Testis (tissue), 3 donors: ENCODE measurements around the gene MFAP3L. TPM values are rescaled to one million over a fixed set of nuclear protein-coding genes. Genes with fewer than 3 reads are reported as not detected.
"Not testable (repeated sequence)": the region's sequence is repeated elsewhere in the genome, so short reads cannot be mapped to it uniquely, and the experiment has no call there.

Source experiments
- DNase-seq: peaks from one replicate; pipeline ENCODE4 v3.0.0-alpha.2; 2019
- H3K27ac ChIP-seq, 2 donors: fragments of 200-600 bp; sonication (generic); one replicate each; pipeline ENCODE4 v1.5.1; 2019
- H3K27me3 ChIP-seq: fragments of 200-600 bp; sonication (generic); one replicate; pipeline ENCODE4 v1.5.1; 2019
- H3K36me3 ChIP-seq: fragments of 200-600 bp; sonication (generic); one replicate; pipeline ENCODE4 v1.5.1; 2017; ENCODE audit warnings: low read depth; ENCODE audit errors: missing control alignments
- H3K4me1 ChIP-seq: fragments of 200-600 bp; sonication (generic); one replicate; pipeline ENCODE4 v1.5.1; 2019
- H3K4me3 ChIP-seq, 2 donors: fragments of 200-600 bp; sonication (generic); one replicate each; pipeline ENCODE4 v1.5.1; 2017 to 2019
- H3K9me3 ChIP-seq: fragments of 200-600 bp; sonication (generic); one replicate; pipeline ENCODE4 v1.5.1; 2017
- POLR2A ChIP-seq: fragments of 450-650 bp; IDR thresholded peaks from one replicate; pipeline ENCODE4 v1.6.1; 2017; ENCODE audit warnings: antibody characterized with exemption, mild to moderate bottlenecking, moderate library complexity
- WGBS, 2 donors: methylation state at CpG; one replicate each; pipeline ENCODE4 v1.1.5; 2018; 5-methylcytosine and 5-hydroxymethylcytosine counted together
- intact Hi-C: fragments of 100-400 bp; cut with DNase I; formaldehyde crosslinking; loops from one replicate; pipeline ENCODE4 v1.15.1; 2023; ENCODE audit warnings: low total_unique reads
- polyA plus RNA-seq: library from polyadenylated mRNA; stranded (reverse); fragments of 350-450 nt; fragmentation: Illumina TruSeq; extraction: RNeasy Lipid Tissue Mini Kit (QIAGEN cat#74804); gene quantifications from one replicate; pipeline ENCODE4 v1.2.3, GENCODE V29; 2014; ENCODE audit warnings: low read depth, low replicate concordance; ENCODE audit not compliant: insufficient read depth
- total RNA-seq, 2 donors: library from RNA; depleted of rRNA; stranded (reverse); fragments of >200 nt; gene quantifications; one replicate each; pipeline ENCODE4 v1.2.3, GENCODE V29; 2016
- TF ChIP-seq, protein P1 (sequence below), 3 experiments: fragments of 450-650 bp in 2 of 3; fragments of 200-600 bp in 1 of 3; sonication (generic) in 1 of 3; IDR thresholded peaks; one replicate each; pipeline ENCODE4 v1.5.1; 2016 to 2019; ENCODE audit warnings: antibody characterized with exemption in 3 of 3, mild to moderate bottlenecking in 2 of 3, moderate library complexity in 1 of 3

MFAP3L gene
- total and polyA plus RNA-seq, 3 donors from 2014 or later, result 41.4 to 113 (median 78.6) TPM

DNA sequence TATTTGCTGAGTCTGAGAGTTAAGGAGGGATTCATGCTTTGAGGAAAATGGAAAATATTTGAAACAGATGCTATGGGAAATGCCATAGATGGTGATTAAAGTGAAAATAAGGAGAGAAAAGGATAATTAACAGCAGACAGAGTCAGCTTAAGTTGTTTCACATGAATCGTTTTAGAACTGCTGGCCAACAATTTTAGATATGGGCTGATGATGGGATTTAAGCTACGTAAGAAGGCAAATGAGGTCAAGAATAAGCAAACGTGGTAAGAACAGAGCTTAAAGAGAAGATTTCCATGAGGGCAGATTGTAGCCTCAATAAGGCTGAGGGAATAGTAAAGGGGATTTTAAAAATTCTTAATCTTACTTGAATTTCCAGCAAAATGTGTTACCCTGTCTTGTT lies 77.9 kb downstream of the MFAP3L start:
- WGBS, 2 donors, result 53 to 55% methylated on average over 3 of the region's 3 CpGs
- Histone ChIP-seq H3K4me3 (no peak overlapping the region), H3K9me3 (no peaks in the 10 kb centered on the region), H3K4me1 (no peaks in the 10 kb centered on the region), H3K27me3 (no peaks in the 10 kb centered on the region), H3K27ac (no peak overlapping the region), H3K36me3 (no peaks in the 10 kb centered on the region)
- TF ChIP-seq POLR2A, result no peak
- TF ChIP-seq, protein P1, sequence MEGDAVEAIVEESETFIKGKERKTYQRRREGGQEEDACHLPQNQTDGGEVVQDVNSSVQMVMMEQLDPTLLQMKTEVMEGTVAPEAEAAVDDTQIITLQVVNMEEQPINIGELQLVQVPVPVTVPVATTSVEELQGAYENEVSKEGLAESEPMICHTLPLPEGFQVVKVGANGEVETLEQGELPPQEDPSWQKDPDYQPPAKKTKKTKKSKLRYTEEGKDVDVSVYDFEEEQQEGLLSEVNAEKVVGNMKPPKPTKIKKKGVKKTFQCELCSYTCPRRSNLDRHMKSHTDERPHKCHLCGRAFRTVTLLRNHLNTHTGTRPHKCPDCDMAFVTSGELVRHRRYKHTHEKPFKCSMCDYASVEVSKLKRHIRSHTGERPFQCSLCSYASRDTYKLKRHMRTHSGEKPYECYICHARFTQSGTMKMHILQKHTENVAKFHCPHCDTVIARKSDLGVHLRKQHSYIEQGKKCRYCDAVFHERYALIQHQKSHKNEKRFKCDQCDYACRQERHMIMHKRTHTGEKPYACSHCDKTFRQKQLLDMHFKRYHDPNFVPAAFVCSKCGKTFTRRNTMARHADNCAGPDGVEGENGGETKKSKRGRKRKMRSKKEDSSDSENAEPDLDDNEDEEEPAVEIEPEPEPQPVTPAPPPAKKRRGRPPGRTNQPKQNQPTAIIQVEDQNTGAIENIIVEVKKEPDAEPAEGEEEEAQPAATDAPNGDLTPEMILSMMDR (IDR thresholded peaks at IDR 0.05), result no peak
- DNase-seq, result no peak
- intact Hi-C loops, result no loop called here

DNA sequence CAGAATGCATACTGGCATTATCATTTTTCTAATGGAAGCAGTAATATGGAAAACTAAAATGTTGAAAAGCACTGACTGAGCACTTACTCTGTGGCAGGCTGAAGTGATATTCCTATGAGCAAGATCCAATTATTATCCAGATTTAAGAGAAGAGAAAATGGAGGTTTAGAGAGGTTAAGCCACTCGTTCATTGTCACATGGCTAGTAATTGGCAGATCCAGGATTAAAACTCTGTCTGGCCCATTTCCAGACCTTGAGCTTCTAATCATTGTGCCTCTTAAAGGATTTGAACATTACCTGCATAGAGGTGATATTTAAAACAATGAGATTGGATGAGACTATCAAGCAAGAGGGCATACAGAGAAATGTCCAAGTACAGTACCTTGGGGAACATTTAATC lies 80.6 kb downstream of the MFAP3L start:
- H3K4me3 ChIP-seq, result no peak overlapping the region
- H3K36me3 ChIP-seq, result no peaks in the 10 kb centered on the region
- WGBS, 2 donors, result 57 to 80% methylated on average over 1 of the region's 1 CpG
- H3K9me3 ChIP-seq, result no peaks in the 10 kb centered on the region
- no peak for TF ChIP-seq POLR2A
- TF ChIP-seq, protein P1 (IDR thresholded peaks at IDR 0.05), result no peak
- DNase-seq, result no peak
- H3K27me3 ChIP-seq, result no peaks in the 10 kb centered on the region
- H3K27ac ChIP-seq, result no peak overlapping the region
- no peaks in the 10 kb centered on the region for H3K4me1 ChIP-seq
- intact Hi-C loops, result no loop called here

DNA sequence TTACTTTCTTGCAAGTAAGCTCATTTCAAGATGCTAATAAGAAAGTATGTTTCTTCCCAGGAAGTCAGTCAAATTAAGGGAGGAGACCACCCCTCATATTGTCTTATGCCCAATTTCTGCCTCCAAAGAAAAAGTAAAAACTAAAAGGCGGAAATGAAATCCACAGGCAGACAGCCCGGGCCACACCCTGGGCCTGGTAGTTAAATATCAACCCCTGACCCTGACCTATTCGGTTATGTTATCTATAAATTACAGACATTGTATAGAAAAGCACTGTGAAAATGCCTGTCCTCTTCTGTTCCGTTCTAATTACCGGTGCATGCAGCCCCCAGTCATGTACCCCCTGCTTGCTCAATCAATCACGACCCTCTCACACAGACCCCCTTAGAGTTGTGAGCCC lies 82.6 kb downstream of the MFAP3L start:
- WGBS, 2 donors, result 74 to 91% methylated on average over 6 of the region's 6 CpGs
- H3K9me3 ChIP-seq, H3K36me3 ChIP-seq, H3K4me1 ChIP-seq, intact Hi-C loops, H3K27ac ChIP-seq, DNase-seq, H3K4me3 ChIP-seq, H3K27me3 ChIP-seq: not testable (repeated sequence)

DNA sequence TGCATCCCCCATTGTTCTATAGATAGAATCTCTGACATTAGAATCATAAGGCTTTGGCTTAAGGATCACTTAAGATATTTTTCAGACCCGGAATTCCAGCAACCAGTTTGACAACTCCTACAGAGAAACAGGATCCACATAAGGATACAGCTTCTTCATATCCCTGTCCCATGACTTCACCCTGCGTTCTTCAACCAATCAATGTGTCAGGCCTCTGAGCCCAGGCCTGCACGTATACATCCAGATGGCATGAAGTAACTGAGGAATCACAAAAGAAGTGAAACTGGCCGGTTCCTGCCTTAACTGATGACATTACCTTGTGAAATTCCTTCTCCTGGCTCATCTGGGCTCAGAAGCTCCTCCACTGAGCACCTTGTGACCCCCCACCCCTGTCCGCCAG lies 85.1 kb downstream of the MFAP3L start:
- intact Hi-C loops, result no loop called here
- WGBS, 2 donors, result 84 to 90% methylated on average over 5 of the region's 5 CpGs
- TF ChIP-seq POLR2A, result no peak
- TF ChIP-seq, protein P1 (IDR thresholded peaks at IDR 0.05), result no peak

DNA sequence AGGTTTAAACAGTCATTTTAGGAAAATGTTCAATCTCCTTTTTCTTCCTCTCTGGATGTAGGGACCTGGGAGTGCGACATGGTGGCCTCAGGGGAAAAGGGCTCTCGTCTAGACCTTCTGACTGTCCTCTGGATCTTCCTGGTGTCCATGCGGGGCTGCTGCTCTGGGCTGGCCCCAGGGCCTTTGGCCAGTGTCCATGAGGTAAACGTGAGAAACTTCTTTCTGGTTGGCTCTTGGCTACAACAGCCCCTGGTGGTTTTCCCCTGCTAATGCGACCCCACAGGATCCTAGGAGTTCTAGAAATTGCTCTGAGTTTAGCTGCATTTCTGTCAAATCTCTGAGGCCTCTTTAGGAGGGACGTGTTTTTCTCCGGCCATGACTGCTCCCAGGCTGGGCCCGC lies 85.7 kb downstream of the MFAP3L start:
- 75 to 83% methylated on average over 5 to 8 of the region's 8 CpGs for WGBS, 2 donors
- no peak for DNase-seq
- Histone ChIP-seq H3K36me3 (no peaks in the 10 kb centered on the region), H3K9me3 (no peaks in the 10 kb centered on the region), H3K27me3 (no peaks in the 10 kb centered on the region), H3K4me1 (no peaks in the 10 kb centered on the region), H3K4me3 (no peak overlapping the region), H3K27ac (no peak overlapping the region)
- intact Hi-C loops, result no loop called here
- TF ChIP-seq POLR2A, result no peak
- TF ChIP-seq, protein P1 (IDR thresholded peaks at IDR 0.05), result no peak

More for the DNA sequence above, 85.1 kb downstream of the MFAP3L start:
- H3K36me3 ChIP-seq, result no peaks in the 10 kb centered on the region
- no peaks in the 10 kb centered on the region for H3K4me1 ChIP-seq
- no peak overlapping the region for H3K4me3 ChIP-seq
- no peak overlapping the region for H3K27ac ChIP-seq
- H3K9me3 ChIP-seq, result no peaks in the 10 kb centered on the region
- H3K27me3 ChIP-seq, result no peaks in the 10 kb centered on the region
- no peak for DNase-seq

Other genes with a start within 250 kb of the MFAP3L start
- gene AADAT, start 63.6 kb upstream of the MFAP3L start, total RNA-seq, result 10 to 100 TPM; 10.7 to 29.4 TPM
- gene AADAT, start 63.6 kb upstream of the MFAP3L start, polyA plus RNA-seq, result 9.3 TPM